Neural crest cell (in vitro differentiated cells): ENCODE data around the gene EFCAB9. TPM values are rescaled to one million over a fixed set of nuclear protein-coding genes. Genes with fewer than 3 reads are reported as not detected.
A peak's percentile ranks its signal among the peaks of the same experiment; 100 is the strongest.

Source experiments
- DNase-seq: peaks from one replicate; pipeline ENCODE4 v3.0.0; 2021; ENCODE audit warnings: low read depth, mixed read lengths, low spot score
- H3K27ac Mint-ChIP-seq: one replicate; pipeline ENCODE4 v1.8.0; 2021; ENCODE audit warnings: mild to moderate bottlenecking, mixed read lengths; ENCODE audit not compliant: unreplicated experiment
- H3K27me3 Mint-ChIP-seq: 2 replicates; pipeline ENCODE4 v1.8.0; 2021; ENCODE audit warnings: low read depth, mild to moderate bottlenecking, mixed read lengths
- H3K36me3 Mint-ChIP-seq: 2 replicates; pipeline ENCODE4 v1.8.0; 2021; ENCODE audit warnings: low read depth, mild to moderate bottlenecking, mixed read lengths
- H3K4me1 Mint-ChIP-seq: 2 replicates; pipeline ENCODE4 v1.8.0; 2021; ENCODE audit warnings: mixed read lengths
- H3K4me3 Mint-ChIP-seq: one replicate; pipeline ENCODE4 v1.8.0; 2021; ENCODE audit warnings: mild to moderate bottlenecking, mixed read lengths
- H3K9me3 Mint-ChIP-seq: 2 replicates; pipeline ENCODE4 v1.8.0; 2021; ENCODE audit warnings: mixed read lengths
- total RNA-seq: library from RNA; stranded (reverse); gene quantifications from 2 replicates; pipeline ENCODE4 v1.2.1, GENCODE V29; 2021
- TF ChIP-seq, protein P1 (sequence below): fragments of 200-600 bp; sonication (generic); conservative IDR thresholded peaks from 2 replicates; pipeline ENCODE4 v1.5.0; 2021; ENCODE audit warnings: antibody characterized with exemption, mild to moderate bottlenecking

EFCAB9 gene
- total RNA-seq, 1 donor from 2014 or later = 0.37 TPM

DNA sequence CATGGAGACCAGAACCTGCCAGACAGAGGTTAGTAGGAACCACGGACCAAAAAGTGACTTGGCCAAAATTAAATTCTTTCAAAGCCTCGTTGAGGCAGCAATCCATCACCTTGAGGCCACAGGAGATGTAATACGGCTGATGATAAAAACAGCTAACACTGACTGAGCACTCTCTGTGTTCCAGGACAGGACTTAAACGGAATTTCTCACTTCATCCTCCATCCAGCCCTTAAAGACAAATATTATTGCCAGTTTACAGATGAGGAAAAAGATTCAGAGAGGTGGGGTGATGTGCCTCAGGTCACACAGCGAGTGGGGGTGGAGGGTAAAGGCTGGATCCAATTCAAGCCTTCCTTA is 31.0 kb upstream of the EFCAB9 start:
- no peak overlapping the region for H3K4me3 Mint-ChIP-seq
- no peaks in the 10 kb centered on the region for H3K36me3 Mint-ChIP-seq
- no peak overlapping the region for H3K27ac Mint-ChIP-seq
- no peaks in the 10 kb centered on the region for H3K9me3 Mint-ChIP-seq
- H3K4me1 Mint-ChIP-seq = peaks cover 50% of the 10 kb centered on the region
- no peak for DNase-seq
- TF ChIP-seq, protein P1, sequence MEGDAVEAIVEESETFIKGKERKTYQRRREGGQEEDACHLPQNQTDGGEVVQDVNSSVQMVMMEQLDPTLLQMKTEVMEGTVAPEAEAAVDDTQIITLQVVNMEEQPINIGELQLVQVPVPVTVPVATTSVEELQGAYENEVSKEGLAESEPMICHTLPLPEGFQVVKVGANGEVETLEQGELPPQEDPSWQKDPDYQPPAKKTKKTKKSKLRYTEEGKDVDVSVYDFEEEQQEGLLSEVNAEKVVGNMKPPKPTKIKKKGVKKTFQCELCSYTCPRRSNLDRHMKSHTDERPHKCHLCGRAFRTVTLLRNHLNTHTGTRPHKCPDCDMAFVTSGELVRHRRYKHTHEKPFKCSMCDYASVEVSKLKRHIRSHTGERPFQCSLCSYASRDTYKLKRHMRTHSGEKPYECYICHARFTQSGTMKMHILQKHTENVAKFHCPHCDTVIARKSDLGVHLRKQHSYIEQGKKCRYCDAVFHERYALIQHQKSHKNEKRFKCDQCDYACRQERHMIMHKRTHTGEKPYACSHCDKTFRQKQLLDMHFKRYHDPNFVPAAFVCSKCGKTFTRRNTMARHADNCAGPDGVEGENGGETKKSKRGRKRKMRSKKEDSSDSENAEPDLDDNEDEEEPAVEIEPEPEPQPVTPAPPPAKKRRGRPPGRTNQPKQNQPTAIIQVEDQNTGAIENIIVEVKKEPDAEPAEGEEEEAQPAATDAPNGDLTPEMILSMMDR = no peak
- no peaks in the 10 kb centered on the region for H3K27me3 Mint-ChIP-seq

DNA sequence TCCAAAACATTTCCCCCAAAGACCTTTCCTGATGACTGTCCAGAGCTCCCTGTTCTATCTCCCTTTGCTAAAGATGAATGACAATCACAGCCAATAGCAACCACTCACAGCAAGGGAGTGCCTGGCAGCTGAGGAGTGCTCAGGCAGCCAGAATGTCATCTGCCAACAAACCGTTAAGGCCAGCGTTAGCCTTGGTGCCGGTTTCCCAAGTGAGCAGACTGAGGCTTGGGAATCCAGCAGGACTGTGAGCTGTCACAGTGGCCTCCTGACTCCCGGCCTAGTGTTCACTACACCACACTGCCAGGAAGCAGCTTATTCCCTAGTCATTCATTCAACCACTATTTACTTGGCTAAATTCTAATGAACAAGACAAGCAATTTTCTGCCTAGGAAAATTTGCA is 30.6 kb upstream of the EFCAB9 start:
- Mint-ChIP-seq H3K27me3 (no peaks in the 10 kb centered on the region), H3K4me1 (peaks cover 54% of the 10 kb centered on the region), H3K4me3 (no peak overlapping the region), H3K27ac (no peak overlapping the region), H3K36me3 (no peaks in the 10 kb centered on the region), H3K9me3 (no peaks in the 10 kb centered on the region)
- no peak for DNase-seq
- TF ChIP-seq, protein P1 = no peak

DNA sequence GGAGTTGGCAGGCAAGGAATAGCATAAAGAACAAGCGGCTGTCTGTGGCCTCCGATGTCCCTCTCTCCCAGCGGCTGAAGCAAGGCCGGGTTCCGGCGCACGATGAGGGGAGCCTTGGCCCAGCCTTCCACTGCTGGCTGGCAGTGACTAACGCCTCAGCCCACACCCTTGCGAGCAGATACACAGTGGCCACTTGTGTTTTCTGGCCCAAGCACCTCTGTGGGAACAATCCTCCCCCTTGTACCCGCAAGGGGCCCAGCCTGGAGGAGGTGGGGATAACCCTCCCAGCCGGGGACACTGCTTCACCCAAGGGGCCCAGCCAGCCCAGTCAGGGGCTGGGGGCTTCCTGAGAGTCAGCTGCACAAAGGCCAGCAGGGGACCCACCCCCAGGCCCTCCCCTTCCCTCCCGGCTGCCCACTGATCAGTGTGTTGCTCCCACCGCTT is 29.2 kb upstream of the EFCAB9 start:
- peaks cover 59% of the 10 kb centered on the region for H3K4me1 Mint-ChIP-seq
- H3K27me3 Mint-ChIP-seq = no peaks in the 10 kb centered on the region
- no peaks in the 10 kb centered on the region for H3K9me3 Mint-ChIP-seq
- DNase-seq = peak; percentile 57
- TF ChIP-seq, protein P1 = no peak
- H3K36me3 Mint-ChIP-seq = peaks cover 2% of the 10 kb centered on the region
- H3K27ac Mint-ChIP-seq = peak overlapping the region; percentile 86
- peak overlapping the region; percentile 71 for H3K4me3 Mint-ChIP-seq

DNA sequence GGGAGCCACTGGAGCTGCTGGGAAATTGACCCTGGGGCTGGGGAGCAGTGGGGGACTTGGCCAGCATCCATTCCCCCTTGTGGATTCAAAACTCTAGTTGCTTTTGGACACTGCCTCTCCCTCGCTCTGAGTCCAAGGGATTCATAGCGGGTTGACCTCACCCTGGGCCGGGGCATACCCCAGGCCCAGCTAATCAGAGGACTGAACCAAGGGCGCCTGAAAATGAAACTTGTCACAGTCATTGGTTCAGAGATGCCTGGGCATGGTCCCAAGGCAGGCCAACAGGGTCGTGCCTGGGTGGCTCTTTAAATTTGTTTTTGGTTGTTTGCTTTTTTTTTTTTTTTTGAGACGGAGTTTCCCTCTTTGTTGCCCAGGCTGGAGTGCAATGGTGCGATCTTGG is 28.5 kb upstream of the EFCAB9 start:
- peak overlapping the region; percentile 19 for H3K27ac Mint-ChIP-seq
- H3K4me1 Mint-ChIP-seq = peaks cover 63% of the 10 kb centered on the region
- peaks cover 5% of the 10 kb centered on the region for H3K36me3 Mint-ChIP-seq
- no peaks in the 10 kb centered on the region for H3K27me3 Mint-ChIP-seq
- TF ChIP-seq, protein P1 = no peak
- no peak for DNase-seq
- no peaks in the 10 kb centered on the region for H3K9me3 Mint-ChIP-seq
- no peak overlapping the region for H3K4me3 Mint-ChIP-seq

DNA sequence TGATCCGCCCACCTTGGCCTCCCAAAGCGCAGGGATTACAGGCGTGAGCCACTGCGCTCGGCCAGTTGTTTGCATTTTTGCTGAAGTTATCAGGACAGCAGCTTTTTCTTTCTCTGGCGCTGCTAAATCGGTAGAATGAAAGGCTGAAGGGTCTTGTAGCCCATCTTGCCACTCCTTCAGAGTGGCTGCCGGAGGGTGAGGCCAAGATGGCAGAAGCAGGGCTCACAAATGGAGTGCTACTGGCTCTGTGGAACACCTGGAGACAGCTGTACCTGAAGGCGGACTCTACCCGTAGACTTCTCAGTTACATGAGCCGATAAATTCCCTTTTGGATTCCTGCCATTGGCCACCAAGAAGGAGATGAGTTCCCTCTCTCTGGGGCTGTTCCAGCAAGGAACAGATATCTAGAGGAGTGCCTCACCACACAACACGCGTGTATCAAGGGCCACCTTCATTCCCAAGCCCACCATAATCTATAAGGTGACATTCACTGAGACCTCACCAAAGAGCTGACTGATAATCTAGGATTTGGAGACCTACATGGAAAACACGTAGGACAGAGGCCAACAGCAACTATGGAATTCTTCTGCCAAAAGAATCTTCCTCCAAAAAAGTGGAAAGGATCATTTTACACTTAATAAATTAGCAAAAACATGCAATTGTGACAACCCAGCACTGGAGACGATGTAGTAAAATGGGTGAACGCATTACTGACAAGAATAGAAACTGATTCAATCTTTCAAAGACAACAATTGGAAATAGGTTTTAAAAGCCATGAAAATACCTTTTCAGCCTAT is 27.7 kb upstream of the EFCAB9 start:
- H3K4me1 Mint-ChIP-seq = peaks cover 65% of the 10 kb centered on the region
- H3K4me3 Mint-ChIP-seq = no peak overlapping the region
- DNase-seq = no peak
- H3K27me3 Mint-ChIP-seq = no peaks in the 10 kb centered on the region
- peak overlapping the region; percentile 87 for H3K27ac Mint-ChIP-seq
- H3K9me3 Mint-ChIP-seq = no peaks in the 10 kb centered on the region
- TF ChIP-seq, protein P1 = no peak
- peaks cover 5% of the 10 kb centered on the region for H3K36me3 Mint-ChIP-seq
